ENCODE results near the gene GALK2.
"Not testable (repeated sequence)": the region's sequence is repeated elsewhere in the genome, so short reads cannot be mapped to it uniquely, and the experiment has no call there.

The GALK2 gene

DNA sequence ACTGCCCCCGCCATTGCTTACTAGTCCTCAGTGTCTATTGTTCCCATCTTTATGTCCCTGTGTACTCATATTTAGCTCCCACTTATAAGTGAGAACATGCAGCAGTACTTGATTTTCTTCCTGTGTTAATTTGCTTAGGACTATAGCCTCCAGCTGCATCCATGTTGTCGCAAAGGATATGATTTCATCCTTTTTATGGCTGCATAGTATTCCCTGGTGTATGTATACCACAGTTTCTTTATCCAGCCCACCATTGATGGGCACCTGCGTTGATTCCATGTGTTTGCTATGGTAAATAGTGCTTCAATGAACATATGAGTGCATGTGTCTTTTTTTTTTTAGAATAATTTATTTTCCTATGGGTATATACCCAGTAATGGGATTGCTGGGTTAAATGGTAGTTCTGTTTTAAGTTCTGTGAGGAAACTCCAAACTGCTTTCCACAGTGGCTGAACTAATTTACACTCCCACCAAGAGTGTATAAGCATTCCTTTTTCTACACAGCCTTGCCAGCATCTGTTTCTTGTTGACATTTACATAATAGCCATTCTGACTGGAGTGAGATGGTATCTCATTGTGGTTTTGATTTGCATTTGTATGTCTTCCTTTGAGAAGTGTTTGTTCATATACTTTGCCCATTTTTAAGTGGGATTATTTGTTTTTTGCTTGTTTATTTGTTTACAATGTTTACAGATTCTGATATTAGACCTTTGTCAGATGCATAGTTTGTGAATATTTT, 53.7 kb downstream of the GALK2 start:
- no peak for DNase-seq (ENCODE audit: low read depth)

DNA sequence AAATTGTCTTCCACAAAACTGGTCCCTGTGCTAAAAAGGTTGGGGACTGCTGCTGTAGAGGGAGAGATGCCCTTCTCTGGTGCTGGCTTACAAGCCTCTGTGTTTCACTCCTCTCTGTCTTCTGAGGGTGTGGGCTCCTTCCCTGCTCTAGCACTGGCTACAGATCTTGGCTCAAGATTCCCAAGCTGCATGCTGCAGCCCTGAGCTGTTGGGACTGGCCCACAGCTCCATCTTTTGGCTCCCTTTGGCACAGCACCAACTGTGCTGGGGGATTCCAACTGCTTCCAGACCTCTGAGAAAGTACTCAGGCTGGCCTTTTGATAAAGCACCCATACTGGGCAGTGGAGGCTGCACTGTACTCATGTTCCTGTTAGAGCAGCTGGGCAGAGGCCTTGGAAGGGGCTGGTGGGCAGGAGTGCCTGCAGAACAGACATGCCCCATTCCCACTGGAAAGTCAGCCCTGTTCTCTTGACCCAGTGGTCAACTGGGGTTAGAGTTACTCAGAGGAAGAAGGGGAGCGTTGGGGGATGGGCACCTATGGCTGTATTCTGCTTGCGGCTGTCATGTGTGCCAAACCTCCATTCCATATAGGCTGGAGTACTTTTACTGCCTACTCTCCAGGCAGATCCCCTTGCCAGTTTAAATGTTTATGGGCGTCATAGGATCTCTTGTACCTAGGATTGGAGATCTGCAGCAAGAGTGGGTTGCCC, 55.7 kb downstream of the GALK2 start:
- DNase-seq (ENCODE audit: low read depth): no peak

DNA sequence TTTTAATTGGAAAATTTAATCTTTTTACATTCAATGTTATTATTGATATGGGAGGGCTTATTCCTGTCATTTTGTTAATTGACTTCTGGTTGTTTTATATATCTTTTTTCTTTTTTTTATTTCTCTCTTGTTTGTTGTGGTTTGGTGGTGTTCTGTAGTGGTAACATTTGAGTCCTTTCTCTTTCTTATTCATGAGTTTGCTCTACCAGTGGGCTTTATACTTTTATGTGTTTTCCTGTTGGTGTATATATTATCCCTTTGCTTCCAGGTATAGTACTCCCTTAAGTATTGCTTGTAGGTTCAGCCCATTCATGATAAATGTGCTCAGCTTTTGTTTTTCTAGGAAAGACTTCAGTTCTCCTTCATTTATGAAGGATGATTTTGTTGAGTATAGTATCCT, 57.6 kb downstream of the GALK2 start:
- DNase-seq (ENCODE audit: low read depth): no peak

DNA sequence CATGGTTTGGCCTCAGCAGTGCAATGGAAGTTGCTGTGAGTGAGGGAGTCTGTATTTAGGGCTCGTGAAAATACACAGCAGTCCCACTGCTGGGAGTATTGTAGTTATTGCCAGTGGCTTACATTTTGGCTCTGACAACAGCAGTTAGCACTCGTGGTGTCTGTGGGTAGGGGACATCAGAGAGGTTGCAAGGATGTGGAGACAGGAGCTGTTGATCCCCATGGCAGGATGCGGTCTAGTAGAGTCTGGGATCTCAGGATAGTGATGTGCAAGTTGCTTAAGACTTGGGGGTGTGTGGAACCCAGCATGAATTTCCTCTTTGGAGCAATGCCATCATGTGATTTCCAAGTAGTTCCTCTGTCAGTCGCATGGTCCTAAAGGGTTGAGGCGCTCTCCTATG, 59.9 kb downstream of the GALK2 start:
- DNase-seq (ENCODE audit: low read depth): no peak

DNA sequence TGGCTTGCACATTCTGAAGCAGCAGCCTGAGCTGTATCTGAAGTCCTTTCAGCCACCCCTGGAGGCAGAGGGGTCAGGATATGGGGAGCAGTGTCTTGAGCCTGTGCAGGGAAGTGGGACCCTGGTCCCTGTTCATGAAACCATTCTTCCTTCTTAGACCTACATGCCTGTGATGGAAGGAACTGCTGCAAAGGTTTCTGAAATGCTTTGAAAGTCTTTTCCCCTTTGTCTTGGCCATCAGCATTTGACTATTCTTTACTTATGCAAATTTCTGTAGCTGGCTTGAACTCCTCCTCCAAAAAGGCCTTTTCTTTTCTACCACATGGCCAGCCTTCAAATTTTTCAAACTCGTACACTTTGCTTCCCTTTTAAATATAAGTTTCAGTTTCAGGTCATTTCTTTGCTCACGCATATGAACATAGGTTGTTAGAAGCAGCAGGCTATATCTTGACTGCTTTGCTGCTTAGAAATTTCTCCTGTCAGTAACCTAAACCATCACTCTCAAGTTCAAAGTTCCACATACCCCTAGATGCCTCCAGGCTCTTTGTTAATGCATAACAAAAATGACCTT, 62.3 kb downstream of the GALK2 start:
- no peak for DNase-seq (ENCODE audit: low read depth)

DNA sequence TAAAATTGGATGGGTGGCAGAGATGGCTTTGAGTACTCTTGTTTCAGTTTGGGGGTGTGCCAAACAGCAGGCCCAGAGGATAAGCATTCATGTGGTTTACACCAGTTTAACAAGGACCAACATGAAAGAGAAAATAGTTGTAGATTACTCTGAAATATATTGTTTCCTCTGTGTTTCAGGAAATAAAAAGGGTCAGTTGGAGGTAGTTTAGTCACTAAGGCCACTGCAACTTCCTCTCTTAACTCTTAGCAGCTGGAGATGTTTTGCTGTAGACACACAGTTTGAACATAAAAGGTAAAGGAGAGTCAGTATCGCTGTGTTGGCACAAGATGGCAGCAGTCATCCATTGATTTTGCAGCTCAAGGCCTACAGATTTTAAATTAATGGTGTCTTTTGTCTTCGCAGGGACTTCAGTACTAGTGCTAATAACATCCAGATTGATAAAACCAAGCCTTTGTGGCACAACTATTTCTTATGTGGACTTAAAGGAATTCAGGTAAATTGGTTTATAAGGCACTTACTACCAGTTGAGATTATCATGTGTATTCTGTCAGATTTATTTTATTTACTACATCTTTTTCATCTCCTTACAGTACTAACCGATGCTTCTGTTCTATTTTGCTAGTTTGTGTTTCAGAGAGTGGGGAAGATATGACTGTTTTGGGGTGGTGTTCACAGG, 65.5 kb downstream of the GALK2 start:
- peak; percentile 3 for DNase-seq (ENCODE audit: low read depth)

DNA sequence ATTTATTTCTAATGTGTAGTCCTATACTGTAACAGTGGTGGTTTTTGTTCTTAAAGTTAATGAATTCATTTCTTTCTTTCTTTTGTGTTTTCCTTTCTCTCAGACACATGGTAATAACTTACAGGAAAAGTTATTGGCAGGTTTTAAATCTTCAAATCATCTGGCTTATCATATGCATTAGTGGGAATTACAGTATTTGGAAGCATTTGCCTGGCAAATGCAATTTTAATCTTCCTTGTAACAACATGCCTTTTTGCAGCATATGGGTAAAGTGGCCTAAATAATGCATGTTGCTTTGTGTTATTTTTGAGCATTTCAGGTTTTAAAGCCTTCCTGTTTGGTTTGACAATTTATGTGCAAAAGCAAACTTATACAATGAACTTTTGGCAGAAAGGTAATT, 66.8 kb downstream of the GALK2 start:
- DNase-seq (ENCODE audit: low read depth): no peak

DNA sequence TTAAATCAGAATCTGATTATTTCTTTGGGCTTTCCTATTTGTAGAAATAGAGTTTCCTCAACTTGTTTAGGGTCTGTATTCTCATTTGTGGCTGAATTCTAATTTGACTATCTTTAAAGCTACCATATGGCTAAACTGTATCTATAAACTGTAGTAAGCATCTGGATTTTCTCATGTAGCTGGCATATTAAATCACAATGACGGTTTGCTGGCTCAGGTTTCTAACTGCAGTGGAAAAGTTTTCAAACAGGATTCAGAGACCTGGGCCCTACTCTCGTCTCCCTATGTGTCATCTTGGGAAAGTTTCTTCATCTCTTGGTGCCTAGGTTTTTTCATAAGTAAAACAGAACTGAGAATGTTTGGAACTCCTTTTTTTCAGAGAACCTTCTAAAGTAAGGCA, 68.3 kb downstream of the GALK2 start:
- DNase-seq (ENCODE audit: low read depth): no peak

DNA sequence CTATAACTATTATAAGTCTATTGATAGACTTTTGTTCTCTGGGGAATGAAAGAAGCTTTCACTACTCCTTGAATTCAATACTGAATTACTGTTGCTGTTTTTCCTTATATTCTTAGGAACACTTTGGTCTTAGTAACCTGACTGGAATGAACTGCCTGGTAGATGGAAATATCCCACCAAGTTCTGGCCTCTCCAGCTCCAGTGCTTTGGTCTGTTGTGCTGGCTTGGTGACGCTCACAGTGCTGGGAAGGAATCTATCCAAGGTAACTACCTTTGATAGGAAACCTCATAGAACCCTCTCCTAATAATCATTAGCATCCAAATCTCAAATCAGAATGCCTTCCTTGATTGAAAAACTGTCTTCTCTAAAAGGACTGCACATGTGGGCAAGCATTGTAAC, 69.1 kb downstream of the GALK2 start:
- DNase-seq (ENCODE audit: low read depth): no peak

DNA sequence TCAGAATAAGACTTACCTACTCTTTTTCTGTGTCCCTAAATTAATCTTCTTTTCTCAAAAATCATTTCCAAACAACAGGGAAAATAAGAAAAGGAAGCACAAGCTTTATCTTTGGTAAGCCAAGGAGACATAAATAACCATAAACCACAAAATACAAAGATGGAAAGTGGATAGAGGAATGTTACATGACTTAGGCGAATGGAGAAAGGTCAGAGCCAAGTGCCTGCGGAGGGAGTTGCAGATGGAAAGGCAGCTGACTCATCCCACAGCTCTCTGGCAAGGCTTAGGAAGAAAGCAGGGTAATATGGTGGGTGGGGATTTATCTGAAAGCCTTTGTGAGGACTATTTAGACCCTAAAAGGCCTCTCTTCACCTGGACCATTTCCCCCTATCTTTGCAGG, 72.8 kb downstream of the GALK2 start:
- DNase-seq (ENCODE audit: low read depth): no peak

DNA sequence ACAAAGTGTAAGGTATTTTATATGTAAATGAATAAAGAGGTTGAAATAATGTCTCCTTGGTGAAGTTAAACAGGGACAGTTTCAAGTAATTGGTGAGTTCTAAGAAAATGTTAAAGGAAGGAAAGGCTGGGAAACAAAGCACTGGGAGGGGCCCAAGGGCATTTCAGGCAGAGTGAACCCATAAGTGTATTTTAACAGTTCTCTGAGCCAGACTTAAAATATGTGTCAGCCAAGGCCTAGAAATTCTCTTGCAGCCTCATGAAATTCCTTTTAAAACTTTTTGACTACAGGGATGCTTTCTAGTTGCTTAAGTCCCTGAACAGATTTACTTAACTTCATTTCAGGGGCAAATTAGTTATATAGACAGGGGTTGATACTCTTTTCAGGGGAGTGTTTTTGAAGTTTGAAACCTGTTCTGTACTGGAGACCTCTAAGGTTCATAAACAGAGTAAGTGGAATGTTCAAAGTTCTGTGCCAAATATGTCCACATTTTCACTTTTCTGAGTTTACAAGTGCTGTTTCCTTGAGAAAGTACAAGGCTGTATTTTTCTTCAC, 77.6 kb downstream of the GALK2 start:
- DNase-seq (ENCODE audit: low read depth): no peak

DNA sequence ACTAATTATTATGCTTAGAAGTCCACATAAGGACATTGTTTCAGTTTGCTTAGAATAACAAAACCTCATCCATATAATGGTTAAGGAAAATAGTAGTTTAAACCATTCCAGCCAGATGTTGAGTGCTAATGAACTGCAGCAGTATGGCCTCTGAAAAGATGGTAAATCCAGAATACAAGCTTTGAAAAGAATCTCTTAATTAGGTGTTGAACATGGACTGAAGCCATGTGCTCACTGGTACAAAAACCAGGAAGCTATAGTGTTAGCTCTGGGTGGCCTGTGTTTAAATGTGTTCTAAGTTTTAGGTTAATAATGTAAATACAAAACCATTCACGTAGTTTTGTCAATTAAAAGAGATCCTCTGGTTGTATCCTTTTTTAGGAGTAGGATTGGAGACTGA, 78.2 kb downstream of the GALK2 start:
- no peak for DNase-seq (ENCODE audit: low read depth)

DNA sequence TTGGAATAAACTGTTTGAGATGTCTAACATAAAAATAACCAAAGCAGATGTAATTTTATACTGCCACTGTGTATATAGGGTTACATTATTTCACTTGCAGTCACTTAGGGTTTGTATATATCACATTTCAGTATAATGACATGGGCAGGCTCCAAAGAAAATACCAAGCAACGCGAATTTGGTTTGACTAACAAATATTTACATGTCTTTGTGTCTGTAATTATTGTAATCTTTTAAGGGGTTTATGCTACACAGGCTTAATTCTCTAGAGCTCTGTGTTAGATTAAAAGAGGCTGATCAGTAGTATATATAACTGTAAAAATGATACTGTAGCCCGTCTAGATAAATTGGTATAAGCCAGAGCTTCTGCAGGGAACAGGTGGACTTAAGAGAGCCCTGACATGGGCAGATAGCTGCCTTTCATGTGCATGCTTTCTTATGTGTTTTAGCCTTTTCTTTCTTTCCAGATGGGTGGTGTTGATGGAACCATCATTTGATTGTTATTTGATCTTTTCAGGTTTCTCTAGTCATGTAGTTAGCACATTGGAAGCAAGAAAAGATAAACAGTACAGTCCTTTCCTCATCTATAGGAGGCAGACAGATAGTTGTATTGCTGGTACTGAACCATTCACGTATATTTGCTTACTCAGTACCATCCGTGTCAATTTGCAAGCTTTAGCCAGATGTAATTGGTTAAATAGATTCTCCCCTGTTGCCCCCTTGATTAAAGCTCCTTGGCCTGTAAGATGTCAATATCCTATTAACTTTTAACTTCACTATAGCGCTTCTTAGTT, 86.1 kb downstream of the GALK2 start:
- DNase-seq (ENCODE audit: low read depth): no peak

DNA sequence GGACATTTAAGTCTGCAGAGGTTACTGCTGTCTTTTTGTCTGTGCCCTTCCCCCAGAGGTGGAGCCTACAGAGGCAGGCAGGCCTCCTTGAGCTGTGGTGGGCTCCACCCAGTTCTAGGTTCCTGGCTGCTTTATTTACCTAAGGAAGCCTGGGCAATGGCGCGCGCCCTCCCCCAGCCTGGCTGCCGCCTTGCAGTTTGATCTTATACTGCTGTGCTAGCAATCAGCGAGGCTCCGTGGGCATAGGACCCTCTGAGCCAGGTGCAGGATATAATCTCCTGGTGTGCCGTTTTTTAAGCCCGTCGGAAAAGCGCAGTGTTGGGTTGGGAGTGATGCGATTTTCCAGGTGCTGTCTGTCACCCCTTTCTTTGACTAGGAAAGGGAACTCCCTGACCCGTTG, 95.1 kb downstream of the GALK2 start:
- DNase-seq (ENCODE audit: low read depth): not testable (repeated sequence)

DNA sequence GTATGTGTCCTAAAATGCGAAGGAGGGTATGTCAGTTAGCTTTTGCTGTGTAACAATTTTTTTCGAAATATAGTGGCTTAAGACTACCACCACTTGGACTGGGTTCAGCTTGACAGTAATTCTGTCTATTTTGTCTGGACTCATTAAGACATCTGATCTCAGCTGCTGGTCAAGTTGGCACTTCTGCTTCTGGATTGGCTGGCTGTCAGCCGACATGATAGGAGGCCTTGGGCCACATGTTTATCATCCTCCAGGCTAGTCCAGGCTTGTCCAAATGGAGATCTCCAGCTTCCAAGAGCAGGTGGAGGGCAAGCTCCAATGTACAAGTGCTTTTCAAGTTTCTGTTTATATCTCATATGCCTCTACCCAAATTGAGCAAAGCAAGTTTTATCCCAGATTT, 95.9 kb downstream of the GALK2 start:
- no peak for DNase-seq (ENCODE audit: low read depth)

DNA sequence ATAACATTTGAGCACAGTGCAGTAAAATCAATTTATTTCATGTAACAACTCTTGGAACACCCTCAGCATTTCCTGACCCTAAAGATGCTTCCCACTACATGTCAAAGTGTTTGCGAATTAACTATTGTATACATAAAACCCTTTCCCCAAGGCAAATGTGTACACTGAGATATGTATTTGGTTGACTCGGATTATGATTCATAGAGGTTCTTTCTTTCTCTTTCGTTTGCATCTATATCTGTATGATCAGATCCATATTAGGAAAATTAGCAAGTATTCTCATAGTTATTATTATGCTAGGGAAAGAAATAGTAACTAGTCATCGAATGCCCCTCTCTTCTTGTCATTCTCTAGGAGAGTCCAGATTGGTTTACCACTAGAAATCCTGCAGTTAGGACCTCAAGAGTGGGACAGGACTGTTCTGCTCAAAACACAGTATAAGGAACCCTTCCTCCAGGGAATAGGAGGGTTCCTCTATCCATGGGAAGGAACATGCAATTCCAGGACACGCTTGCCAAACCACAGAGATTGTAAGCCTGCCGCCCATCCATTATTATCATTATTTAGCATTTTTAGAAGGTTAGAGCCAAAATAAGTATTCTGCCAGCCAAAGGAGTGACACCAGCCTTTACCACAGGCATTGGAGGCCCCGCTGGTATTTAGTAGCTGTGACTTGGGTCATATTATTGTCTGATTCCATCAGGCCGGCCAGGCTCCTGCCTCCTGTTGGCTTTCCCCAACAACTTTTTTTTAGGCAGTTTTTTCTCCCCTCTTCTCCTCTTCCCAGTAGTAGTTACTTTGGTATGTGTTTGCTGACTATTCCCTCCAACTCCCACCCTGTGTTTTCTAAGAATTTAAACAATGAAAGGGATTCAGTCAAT, 100.7 kb downstream of the GALK2 start:
- DNase-seq (ENCODE audit: low read depth): no peak

DNA sequence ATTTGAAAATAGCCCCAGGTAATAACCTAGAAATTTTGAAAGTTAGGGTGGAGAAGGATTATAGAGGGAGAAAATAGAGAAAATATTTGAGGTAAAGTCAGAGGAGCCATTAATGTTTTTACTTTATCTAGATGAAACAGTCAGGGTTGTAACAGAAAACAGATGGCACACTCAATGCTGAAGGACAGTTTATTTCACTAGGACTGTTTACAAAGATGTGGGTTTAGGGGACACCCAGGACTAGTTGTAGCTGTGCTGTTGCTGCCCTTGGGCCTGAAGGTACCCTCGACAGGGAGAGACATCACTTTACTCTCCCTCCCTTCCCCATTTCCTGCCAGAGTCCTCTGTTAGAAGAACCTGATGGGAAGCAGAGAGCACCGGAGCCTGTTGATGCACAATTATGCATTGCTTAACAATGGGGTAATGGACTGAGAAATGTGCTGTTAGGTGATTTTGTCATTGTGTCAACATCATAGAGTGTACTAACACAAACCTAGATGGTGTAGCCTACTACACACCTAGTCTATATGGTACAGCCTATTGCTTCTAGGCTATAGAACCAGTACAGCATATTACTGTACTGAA, 103.8 kb downstream of the GALK2 start:
- DNase-seq (ENCODE audit: low read depth): no peak

DNA sequence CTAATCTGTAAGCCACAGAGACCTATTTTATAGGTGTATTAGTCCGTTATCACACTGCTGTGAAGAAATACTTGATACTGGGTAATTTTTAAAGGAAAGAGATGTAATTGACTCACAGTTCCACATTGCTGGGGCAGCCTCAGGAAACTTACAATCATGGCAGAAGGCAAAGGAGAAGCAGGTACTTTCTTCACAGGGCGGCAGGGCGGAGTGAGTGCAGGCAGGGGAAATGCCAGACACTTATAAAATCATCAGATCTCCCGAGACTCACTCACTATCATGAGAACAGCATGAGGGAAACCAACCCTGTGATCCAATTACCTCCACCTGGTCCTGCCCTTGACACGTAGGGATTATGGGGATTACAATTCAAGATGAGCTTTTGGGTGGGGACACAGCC, 108.7 kb downstream of the GALK2 start:
- DNase-seq (ENCODE audit: low read depth): no peak

DNA sequence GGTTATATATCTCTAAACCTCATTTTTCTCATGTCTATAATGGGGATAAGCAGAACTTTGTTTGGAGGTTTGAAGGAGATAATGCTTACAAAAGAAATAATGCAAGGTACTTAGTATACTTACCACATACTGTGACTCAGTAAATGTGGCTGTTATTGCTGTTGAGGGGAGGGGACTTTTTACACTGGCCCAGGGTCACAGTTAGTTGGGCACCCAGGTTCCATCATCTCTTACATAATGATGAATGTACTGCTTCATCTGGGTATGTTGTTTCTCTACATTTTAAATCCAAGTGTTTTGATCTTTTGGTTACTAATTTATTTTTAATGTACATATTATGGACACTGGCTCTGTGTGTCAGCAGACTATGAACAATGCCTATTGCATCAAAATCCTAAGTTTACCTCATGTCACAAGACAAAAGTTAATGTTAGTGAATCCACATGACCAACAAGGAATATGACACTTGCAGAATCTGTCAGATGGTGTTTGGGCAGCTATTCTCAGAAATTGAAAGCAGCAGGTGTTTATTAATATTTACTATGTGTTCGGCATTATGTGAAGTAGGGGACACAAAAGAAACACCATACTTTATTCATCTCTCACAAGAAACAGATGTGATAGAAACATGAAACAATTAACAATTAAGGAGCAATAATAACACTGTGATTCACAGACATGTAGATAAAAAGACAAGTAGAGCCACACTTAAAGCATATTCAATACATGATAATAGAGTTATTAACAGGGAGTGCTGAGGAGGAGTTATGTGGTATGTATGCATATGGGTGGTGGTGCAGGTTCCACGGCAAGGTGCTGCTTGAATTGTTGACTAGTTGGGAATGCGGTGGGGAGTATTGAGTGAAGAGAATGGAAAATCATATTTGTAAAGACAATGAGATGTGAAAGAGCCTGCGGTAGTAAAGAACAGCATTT, 109.7 kb downstream of the GALK2 start:
- no peak for DNase-seq (ENCODE audit: low read depth)
